Activated B cell treated with CpG ODN at 0.5 μM for 24 hours (primary cell): ENCODE results near the gene PHKA1. TPM values are rescaled to one million over a fixed set of nuclear protein-coding genes. Genes with fewer than 3 reads are reported as not detected.

Source experiments
- ATAC-seq: fragments of 200-7000 bp; cut with Tn5 transposase; one replicate; pipeline ENCODE4 v1.10.0; 2021; ENCODE audit warnings: low read depth, mild to moderate bottlenecking, moderate library complexity
- CTCF ChIA-PET: fragments of 350-600 bp; sonication (Branson Sonifier 250); formaldehyde crosslinking; loops from one replicate; lab custom pipeline; 2021; ENCODE audit warnings: antibody characterized with exemption; lab: Charles Lee
- POLR2A ChIA-PET: fragments of 350-600 bp; sonication (Branson Sonifier 250); formaldehyde crosslinking; loops from one replicate; lab custom pipeline; 2021; ENCODE audit warnings: antibody characterized with exemption; lab: Charles Lee
- DNase-seq: peaks from one replicate; pipeline ENCODE4 v3.0.0; 2022
- H3K27ac Mint-ChIP-seq: one replicate; pipeline ENCODE4 v1.8.0; 2020; ENCODE audit warnings: mixed read lengths
- H3K27me3 Mint-ChIP-seq: one replicate; pipeline ENCODE4 v1.8.0; 2021; ENCODE audit warnings: mixed read lengths
- H3K36me3 Mint-ChIP-seq: one replicate; pipeline ENCODE4 v1.8.0; 2021; ENCODE audit warnings: low read depth, mixed read lengths
- H3K4me1 Mint-ChIP-seq: one replicate; pipeline ENCODE4 v1.8.0; 2021; ENCODE audit warnings: mixed read lengths
- H3K4me3 Mint-ChIP-seq: one replicate; pipeline ENCODE4 v1.8.0; 2020; ENCODE audit warnings: mild to moderate bottlenecking, mixed read lengths
- H3K9me3 Mint-ChIP-seq: one replicate; pipeline ENCODE4 v1.8.0; 2020; ENCODE audit warnings: mixed read lengths
- intact Hi-C: fragments of 100-400 bp; cut with micrococcal nuclease; formaldehyde crosslinking; loops from one replicate; pipeline ENCODE4 v1.15.1; 2024
- total RNA-seq: library from RNA; stranded (reverse); gene quantifications from 2 replicates; pipeline ENCODE4 v1.2.3, GENCODE V29; 2022
- TF ChIP-seq, protein P1 (sequence below): fragments of 200-600 bp; IDR thresholded peaks from one replicate; pipeline ENCODE4 v1.8.0; 2022; ENCODE audit warnings: antibody characterized with exemption, mild to moderate bottlenecking

The PHKA1 gene
- total RNA-seq, 1 donor from 2014 or later = not detected

- Mint-ChIP-seq H3K4me1 (no peaks in the 10 kb centered on the region), H3K4me3 (no peak overlapping the region), H3K27me3 (peaks cover 4% of the 10 kb centered on the region), H3K9me3 (no peaks in the 10 kb centered on the region), H3K36me3 (no peaks in the 10 kb centered on the region), H3K27ac (no peak overlapping the region)
- DNase-seq (no peak), ATAC-seq (no peak)
- intact Hi-C loops = no loop called here
- ChIA-PET CTCF (no interaction called here), POLR2A (no interaction called here)
- TF ChIP-seq, protein P1, sequence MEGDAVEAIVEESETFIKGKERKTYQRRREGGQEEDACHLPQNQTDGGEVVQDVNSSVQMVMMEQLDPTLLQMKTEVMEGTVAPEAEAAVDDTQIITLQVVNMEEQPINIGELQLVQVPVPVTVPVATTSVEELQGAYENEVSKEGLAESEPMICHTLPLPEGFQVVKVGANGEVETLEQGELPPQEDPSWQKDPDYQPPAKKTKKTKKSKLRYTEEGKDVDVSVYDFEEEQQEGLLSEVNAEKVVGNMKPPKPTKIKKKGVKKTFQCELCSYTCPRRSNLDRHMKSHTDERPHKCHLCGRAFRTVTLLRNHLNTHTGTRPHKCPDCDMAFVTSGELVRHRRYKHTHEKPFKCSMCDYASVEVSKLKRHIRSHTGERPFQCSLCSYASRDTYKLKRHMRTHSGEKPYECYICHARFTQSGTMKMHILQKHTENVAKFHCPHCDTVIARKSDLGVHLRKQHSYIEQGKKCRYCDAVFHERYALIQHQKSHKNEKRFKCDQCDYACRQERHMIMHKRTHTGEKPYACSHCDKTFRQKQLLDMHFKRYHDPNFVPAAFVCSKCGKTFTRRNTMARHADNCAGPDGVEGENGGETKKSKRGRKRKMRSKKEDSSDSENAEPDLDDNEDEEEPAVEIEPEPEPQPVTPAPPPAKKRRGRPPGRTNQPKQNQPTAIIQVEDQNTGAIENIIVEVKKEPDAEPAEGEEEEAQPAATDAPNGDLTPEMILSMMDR = no peak
These were observed 47.7 kb downstream of the PHKA1 start for GRCh38 chrX:72666451-72666850.

DNA sequence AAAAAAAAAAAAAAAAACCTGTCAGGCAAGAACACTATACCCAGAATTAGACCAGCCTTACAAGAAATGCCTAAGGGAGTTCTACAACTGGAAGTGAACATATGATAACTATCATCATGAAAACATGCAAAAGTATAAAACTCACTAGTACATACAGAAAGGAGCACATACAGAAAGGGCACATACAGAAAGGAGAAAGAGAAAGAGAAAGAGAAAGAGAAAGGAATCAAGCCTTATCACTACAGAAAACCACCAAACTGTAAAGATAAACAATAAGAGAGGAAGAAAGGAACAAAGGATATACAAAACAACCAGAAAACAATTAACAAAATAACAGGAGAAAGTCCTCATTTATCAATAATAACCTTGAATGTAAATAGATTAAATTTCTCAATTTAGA is 50.4 kb downstream of the PHKA1 start:
- no peaks in the 10 kb centered on the region for H3K4me1 Mint-ChIP-seq
- ChIA-PET CTCF (no interaction called here), POLR2A (no interaction called here)
- H3K27ac Mint-ChIP-seq = no peak overlapping the region
- no peaks in the 10 kb centered on the region for H3K36me3 Mint-ChIP-seq
- peaks cover 9% of the 10 kb centered on the region for H3K27me3 Mint-ChIP-seq
- H3K9me3 Mint-ChIP-seq = no peaks in the 10 kb centered on the region
- intact Hi-C loops = no loop called here
- TF ChIP-seq, protein P1 = no peak
- no peak overlapping the region for H3K4me3 Mint-ChIP-seq
- no peak for ATAC-seq
- no peak for DNase-seq

DNA sequence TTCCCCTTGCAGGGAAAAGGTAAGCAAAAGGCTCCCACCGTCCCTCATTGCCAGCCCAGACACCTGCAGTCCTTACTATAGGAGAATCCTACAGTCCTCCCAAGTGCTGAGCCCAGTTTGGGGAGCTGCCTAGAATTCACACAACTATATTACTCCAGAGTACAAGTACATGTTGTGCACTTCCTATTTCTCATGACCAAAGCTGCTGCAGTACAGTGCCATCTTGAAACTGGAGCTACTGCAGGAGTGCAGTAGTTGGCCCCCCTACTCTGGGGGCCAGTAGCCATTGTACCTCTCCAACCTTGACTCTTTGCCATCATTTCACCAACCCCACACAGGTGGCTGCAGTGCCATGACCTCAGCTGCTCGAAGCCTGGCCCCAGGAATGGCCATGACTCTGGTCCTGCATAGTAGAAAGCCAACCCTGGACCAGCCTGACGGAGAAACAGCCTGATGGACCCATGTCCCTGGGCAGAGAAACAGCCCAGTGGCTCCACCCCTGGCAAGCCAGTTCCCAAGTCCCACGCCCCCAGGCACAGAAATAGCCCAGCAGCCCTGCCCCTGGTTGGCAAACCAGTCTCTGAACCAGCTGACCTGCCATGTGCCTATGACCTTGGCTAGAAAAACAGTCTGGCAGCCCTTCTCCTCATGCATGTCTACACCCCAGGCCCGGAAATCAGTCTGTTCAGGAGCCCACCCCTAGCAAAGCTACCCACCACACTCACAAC is 51.9 kb downstream of the PHKA1 start:
- TF ChIP-seq, protein P1 = no peak
- ATAC-seq (no peak), DNase-seq (no peak)
- intact Hi-C loops = no loop called here
- CTCF ChIA-PET = no interaction called here
- no peak overlapping the region for H3K27ac Mint-ChIP-seq
- H3K27me3 Mint-ChIP-seq = peaks cover 11% of the 10 kb centered on the region
- H3K4me1 Mint-ChIP-seq = no peaks in the 10 kb centered on the region
- POLR2A ChIA-PET = no interaction called here
- no peaks in the 10 kb centered on the region for H3K36me3 Mint-ChIP-seq
- no peak overlapping the region for H3K4me3 Mint-ChIP-seq
- no peaks in the 10 kb centered on the region for H3K9me3 Mint-ChIP-seq

DNA sequence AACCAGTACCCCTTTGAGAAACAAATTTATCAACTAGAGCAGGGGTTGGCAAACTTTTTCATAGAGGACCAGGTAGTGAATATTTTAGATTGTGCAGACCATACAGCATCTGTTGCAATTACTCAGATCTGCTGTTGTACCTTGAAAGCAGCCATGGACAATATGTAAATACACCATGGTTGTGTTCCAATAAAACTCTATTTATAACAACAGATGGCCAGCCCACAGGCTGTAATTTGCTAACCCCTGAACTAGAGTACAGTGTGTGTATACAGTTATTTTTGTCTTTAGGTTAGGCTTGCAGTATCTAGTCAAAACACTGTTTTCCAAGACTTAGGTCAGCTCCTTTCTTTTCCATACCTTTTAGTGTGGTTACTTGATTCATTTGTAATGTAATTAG is 54.4 kb downstream of the PHKA1 start:
- H3K9me3 Mint-ChIP-seq = no peaks in the 10 kb centered on the region
- no peaks in the 10 kb centered on the region for H3K4me1 Mint-ChIP-seq
- peaks cover 11% of the 10 kb centered on the region for H3K27me3 Mint-ChIP-seq
- TF ChIP-seq, protein P1 = no peak
- H3K27ac Mint-ChIP-seq = no peak overlapping the region
- intact Hi-C loops = no loop called here
- no peaks in the 10 kb centered on the region for H3K36me3 Mint-ChIP-seq
- DNase-seq (no peak), ATAC-seq (no peak)
- CTCF ChIA-PET = no interaction called here
- H3K4me3 Mint-ChIP-seq = no peak overlapping the region
- POLR2A ChIA-PET = no interaction called here

DNA sequence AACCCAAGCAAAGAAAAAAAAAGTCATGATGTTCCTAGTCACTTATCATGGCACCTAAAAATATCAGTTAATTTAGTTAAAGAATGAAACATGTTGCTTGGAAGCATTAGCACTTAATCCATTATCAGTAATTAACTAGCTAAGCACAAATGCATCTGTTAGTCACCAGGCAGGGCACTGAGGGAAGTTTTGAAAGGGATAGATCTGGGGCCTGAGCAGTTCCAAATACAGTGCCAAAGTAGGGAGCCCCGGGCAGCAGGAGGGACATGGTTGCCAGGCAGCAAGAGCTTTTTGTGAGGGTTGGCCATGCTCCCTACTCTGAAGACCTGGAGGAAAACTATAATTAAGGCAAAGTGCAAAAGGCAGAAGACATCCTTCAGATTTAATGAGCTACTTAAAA is 62.0 kb downstream of the PHKA1 start:
- ChIA-PET CTCF (no interaction called here), POLR2A (no interaction called here)
- Mint-ChIP-seq H3K4me1 (no peaks in the 10 kb centered on the region), H3K9me3 (no peaks in the 10 kb centered on the region), H3K27me3 (no peaks in the 10 kb centered on the region), H3K27ac (no peak overlapping the region), H3K4me3 (no peak overlapping the region), H3K36me3 (no peaks in the 10 kb centered on the region)
- DNase-seq (no peak), ATAC-seq (no peak)
- TF ChIP-seq, protein P1 = no peak
- intact Hi-C loops = no loop called here
